Motor neuron (in vitro differentiated cells): Measurements from ENCODE around the gene TFF3. TPM values are rescaled to one million over a fixed set of nuclear protein-coding genes. Genes with fewer than 3 reads are reported as not detected.
A peak's percentile ranks its signal among the peaks of the same experiment; 100 is the strongest.

Source experiments
- ATAC-seq, 8 experiments: fragments of 200-7000 bp; cut with Tn5 transposase; replicated peaks in 6 of 8; 2 replicates each; pipeline ENCODE4 v1.8.0; 2021; ENCODE audit warnings: mild to moderate bottlenecking in 8 of 8, moderate library complexity in 8 of 8
- H3K27ac ChIP-seq, 2 donors: fragments of 250-450 bp; sonication (Bioruptor Pico); 2 replicates each; pipeline ENCODE4 v1.9.0; 2021; ENCODE audit warnings: antibody characterized with exemption in 2 of 2, mild to moderate bottlenecking in 2 of 2, moderate library complexity in 1 of 2
- H3K4me1 ChIP-seq, 2 donors: fragments of 250-450 bp; sonication (Bioruptor Pico); replicated peaks in 1 of 2; 2 replicates each; pipeline ENCODE4 v1.6.1; 2021; ENCODE audit warnings: antibody characterized with exemption in 2 of 2, mild to moderate bottlenecking in 2 of 2, moderate library complexity in 1 of 2
- H3K4me3 ChIP-seq, 5 donors: fragments of 250-450 bp; sonication (Bioruptor Pico); 2 replicates each; pipeline ENCODE4 v1.9.0; 2021; ENCODE audit warnings: antibody characterized with exemption in 5 of 5, mild to moderate bottlenecking in 5 of 5, moderate library complexity in 4 of 5
- WGBS, 10 experiments: fragments of 450-650 bp; shearing (Covaris generic); methylation state at CpG; one replicate each; pipeline ENCODE4 v1.0.0; 2022; 5-methylcytosine and 5-hydroxymethylcytosine counted together
- in situ Hi-C, 9 experiments: fragments of 400-800 bp; cut with MboI; loops; one replicate each; pipeline ENCODE4 v1.15.0; 2021; ENCODE audit warnings: low sequenced_read_pairs in 9 of 9, low pct_unique_long_range_greater_than_20kb in 2 of 9; ENCODE audit not compliant: unreplicated experiment in 9 of 9
- total RNA-seq, 8 experiments: library from RNA; unstranded; fragments of 300-600 nt; gene quantifications; 2 replicates each; pipeline versions ENCODE4 v1.2.3 to v1.2.4, GENCODE V29; 2022

The TFF3 gene
- total RNA-seq, 8 experiments from 2014 or later, result 0.11 to 143 (median 0.63) TPM; not detected in 2

- Histone ChIP-seq H3K27ac (no peak overlapping the region), H3K4me3 (no peak overlapping the region), H3K4me1 (peaks cover 4 to 6% of the 10 kb centered on the region in 2 donors)
- in situ Hi-C loops, result loop anchor here in 3 of 9 experiments (25.0 kb wide), 2 partner anchors 131 to 231 kb away; no protein-coding TSS in a partner anchor
- 19 to 100% (median 59%) methylated on average over 1 to 11 of the region's 17 CpGs; no CpG with 5 or more reads in 2 of the 10 experiments for WGBS, 10 experiments
- no peak for ATAC-seq
Observed at GRCh38 chr21:42306366-42307035, 8.7 kb downstream of the TFF3 start.

GRCh38 chr21:42305707-42306147 lies 9.5 kb downstream of the TFF3 start:
- in situ Hi-C loops, result loop anchor here in 3 of 9 experiments (25.0 kb wide), 2 partner anchors 132 to 232 kb away; no protein-coding TSS in a partner anchor
- Histone ChIP-seq H3K4me1 (peaks cover 4 to 6% of the 10 kb centered on the region in 2 donors), H3K27ac (no peak overlapping the region), H3K4me3 (no peak overlapping the region)
- no peak for ATAC-seq
- WGBS, 10 experiments, result 68 to 100% (median 94%) methylated on average over 1 to 16 of the region's 33 CpGs; no CpG with 5 or more reads in 2 of the 10 experiments

- WGBS, 10 experiments, result 22 to 92% (median 60%) methylated on average over 1 to 7 of the region's 22 CpGs; no CpG with 5 or more reads in 2 of the 10 experiments
- in situ Hi-C loops, result loop anchor here in 3 of 9 experiments (25.0 kb wide), 2 partner anchors 132 to 232 kb away; no protein-coding TSS in a partner anchor
- ATAC-seq, result no peak
- Histone ChIP-seq H3K4me3 (no peak overlapping the region), H3K27ac (no peak overlapping the region), H3K4me1 (peaks cover under 1% of the 10 kb centered on the region in 2 donors)
Observed at GRCh38 chr21:42304556-42305454, 10.4 kb downstream of the TFF3 start.

GRCh38 chr21:42303443-42303842 lies 11.8 kb downstream of the TFF3 start:
- ATAC-seq, result no peak
- Histone ChIP-seq H3K4me3 (no peak overlapping the region), H3K4me1 (no peaks in the 10 kb centered on the region), H3K27ac (no peak overlapping the region)
- in situ Hi-C loops, result loop anchor here in 3 of 9 experiments (25.0 kb wide), 2 partner anchors 134 to 234 kb away; no protein-coding TSS in a partner anchor
- WGBS, 10 experiments, result 0 to 89% (median 57%) methylated on average over 1 to 3 of the region's 3 CpGs; no CpG with 5 or more reads in 4 of the 10 experiments

GRCh38 chr21:42302794-42303193 lies 12.4 kb downstream of the TFF3 start:
- in situ Hi-C loops, result loop anchor here in 3 of 9 experiments (25.0 kb wide), 2 partner anchors 135 to 235 kb away; no protein-coding TSS in a partner anchor
- H3K4me3 ChIP-seq, result no peak overlapping the region
- no peaks in the 10 kb centered on the region for H3K4me1 ChIP-seq
- no peak overlapping the region for H3K27ac ChIP-seq
- ATAC-seq, result peak in 1 of 8 experiments; percentile 14
- 40 to 100% (median 66%) methylated on average over 1 to 7 of the region's 7 CpGs; no CpG with 5 or more reads in 2 of the 10 experiments for WGBS, 10 experiments

GRCh38 chr21:42302076-42302650 lies 13.0 kb downstream of the TFF3 start:
- WGBS, 10 experiments, result 40 to 100% (median 68%) methylated on average over 1 to 4 of the region's 12 CpGs; no CpG with 5 or more reads in 4 of the 10 experiments
- Histone ChIP-seq H3K27ac (no peak overlapping the region), H3K4me1 (no peaks in the 10 kb centered on the region), H3K4me3 (no peak overlapping the region)
- in situ Hi-C loops, result loop anchor here in 3 of 9 experiments (25.0 kb wide), 2 partner anchors 135 to 235 kb away; no protein-coding TSS in a partner anchor
- ATAC-seq, result peak in 5 of 8 experiments; percentile 15 to 64 (median 38)

DNA sequence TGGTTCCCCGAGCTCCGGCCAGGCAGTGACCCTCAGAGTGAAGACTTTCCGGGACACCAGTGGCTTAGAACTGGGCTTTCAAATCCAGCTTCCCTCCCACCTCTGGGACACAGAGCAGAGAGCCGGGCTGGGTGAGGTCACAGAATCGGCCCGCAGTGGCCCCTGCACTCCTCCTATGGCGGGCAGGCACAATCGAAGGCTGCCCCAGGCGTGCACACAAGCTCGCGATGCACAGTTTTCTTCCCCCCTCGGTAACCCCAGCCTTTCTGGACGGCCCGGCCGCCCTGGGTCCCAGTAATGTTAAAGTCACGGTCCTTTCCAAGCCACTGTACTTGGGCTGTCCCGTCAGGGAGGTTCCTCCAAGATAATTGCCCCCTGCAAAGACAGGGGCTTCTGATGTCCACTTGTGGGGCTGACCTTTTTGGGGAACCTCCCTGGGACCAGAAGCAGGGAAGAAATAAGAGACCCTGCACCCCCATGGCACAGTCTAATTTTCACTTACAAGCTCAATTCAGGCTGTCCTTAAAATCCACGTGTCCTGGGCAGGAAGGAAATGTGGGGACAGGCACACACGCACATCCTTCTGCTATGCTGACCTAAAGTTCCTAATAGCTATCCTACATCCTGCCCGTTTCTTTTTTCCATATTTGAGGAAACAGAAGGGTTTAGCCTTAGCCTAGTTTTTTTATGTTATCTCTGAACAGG lies 13.7 kb downstream of the TFF3 start:
- ATAC-seq, result no peak
- 17 to 89% (median 64%) methylated on average over 1 to 14 of the region's 20 CpGs; no CpG with 5 or more reads in 2 of the 10 experiments for WGBS, 10 experiments
- no peak overlapping the region for H3K27ac ChIP-seq
- in situ Hi-C loops, result loop anchor here in 3 of 9 experiments (25.0 kb wide), 2 partner anchors 136 to 236 kb away; no protein-coding TSS in a partner anchor
- no peak overlapping the region for H3K4me3 ChIP-seq
- H3K4me1 ChIP-seq, result no peaks in the 10 kb centered on the region

GRCh38 chr21:42300956-42301355 lies 14.3 kb downstream of the TFF3 start:
- no peak for ATAC-seq
- in situ Hi-C loops, result loop anchor here in 3 of 9 experiments (25.0 kb wide), 2 partner anchors 136 to 236 kb away; no protein-coding TSS in a partner anchor
- WGBS, 10 experiments, result 25 to 100% (median 78%) methylated on average over 2 to 7 of the region's 9 CpGs; no CpG with 5 or more reads in 4 of the 10 experiments

GRCh38 chr21:42300045-42300583 lies 15.1 kb downstream of the TFF3 start:
- no peak overlapping the region for H3K4me3 ChIP-seq
- 39 to 100% (median 77%) methylated on average over 1 to 5 of the region's 7 CpGs; no CpG with 5 or more reads in 3 of the 10 experiments for WGBS, 10 experiments
- in situ Hi-C loops, result loop anchor here in 3 of 9 experiments (25.0 kb wide), 2 partner anchors 137 to 237 kb away; no protein-coding TSS in a partner anchor
- H3K4me1 ChIP-seq, result no peaks in the 10 kb centered on the region
- no peak overlapping the region for H3K27ac ChIP-seq
- no peak for ATAC-seq

More at GRCh38 chr21:42300956-42301355, 14.3 kb downstream of the TFF3 start:
- Histone ChIP-seq H3K27ac (no peak overlapping the region), H3K4me1 (no peaks in the 10 kb centered on the region), H3K4me3 (no peak overlapping the region)

DNA sequence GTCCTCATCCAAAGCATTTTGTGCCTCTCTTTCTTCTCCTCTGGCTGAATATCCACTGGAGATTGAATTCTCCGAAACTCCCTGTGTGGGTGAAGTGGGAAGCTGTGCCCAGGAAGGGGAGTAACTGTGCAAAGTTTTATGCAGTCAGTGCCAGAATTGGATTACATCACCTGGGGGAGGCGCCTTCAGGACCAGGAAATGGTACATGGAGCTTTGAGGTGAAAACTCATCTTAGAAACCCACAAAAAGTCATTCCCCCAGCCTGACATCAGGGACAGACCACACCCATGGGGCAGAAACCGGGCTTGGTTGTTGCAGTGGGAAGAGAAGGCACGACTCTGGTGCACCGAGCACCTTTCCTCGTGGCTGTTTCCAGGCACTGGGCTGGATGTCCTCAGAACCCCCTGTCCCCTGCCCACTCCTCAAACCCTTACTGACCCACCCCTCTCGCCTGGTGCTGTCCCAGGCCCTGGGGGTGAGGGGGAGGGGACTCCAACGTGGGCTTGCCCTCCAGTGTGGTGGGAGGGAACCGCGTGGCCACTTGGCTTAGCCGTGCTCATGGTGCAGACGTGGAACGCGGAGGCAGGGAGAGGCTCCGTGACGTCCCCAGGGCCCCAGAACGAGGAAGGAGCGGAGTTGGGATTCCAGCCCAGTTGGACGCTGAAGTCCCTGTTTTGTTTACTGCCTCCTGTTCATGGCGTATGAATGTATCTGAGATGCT lies 15.7 kb downstream of the TFF3 start:
- no peak overlapping the region for H3K27ac ChIP-seq
- WGBS, 10 experiments, result 0 to 100% (median 60%) methylated on average over 1 to 4 of the region's 20 CpGs; no CpG with 5 or more reads in 2 of the 10 experiments
- in situ Hi-C loops, result loop anchor here in 3 of 9 experiments (25.0 kb wide), 2 partner anchors 138 to 238 kb away; no protein-coding TSS in a partner anchor

GRCh38 chr21:42298657-42299056 lies 16.6 kb downstream of the TFF3 start:
- ATAC-seq, result no peak
- H3K4me3 ChIP-seq, result no peak overlapping the region
- H3K4me1 ChIP-seq, result no peaks in the 10 kb centered on the region
- 49 to 100% (median 72%) methylated on average over 1 to 5 of the region's 5 CpGs; no CpG with 5 or more reads in 2 of the 10 experiments for WGBS, 10 experiments
- no peak overlapping the region for H3K27ac ChIP-seq
- in situ Hi-C loops, result no loop called here

More for the DNA sequence above, 15.7 kb downstream of the TFF3 start:
- no peak for ATAC-seq
- no peak overlapping the region for H3K4me3 ChIP-seq
- H3K4me1 ChIP-seq, result no peaks in the 10 kb centered on the region
